ENCODE results near the gene FRMPD4.

FRMPD4 gene

DNA sequence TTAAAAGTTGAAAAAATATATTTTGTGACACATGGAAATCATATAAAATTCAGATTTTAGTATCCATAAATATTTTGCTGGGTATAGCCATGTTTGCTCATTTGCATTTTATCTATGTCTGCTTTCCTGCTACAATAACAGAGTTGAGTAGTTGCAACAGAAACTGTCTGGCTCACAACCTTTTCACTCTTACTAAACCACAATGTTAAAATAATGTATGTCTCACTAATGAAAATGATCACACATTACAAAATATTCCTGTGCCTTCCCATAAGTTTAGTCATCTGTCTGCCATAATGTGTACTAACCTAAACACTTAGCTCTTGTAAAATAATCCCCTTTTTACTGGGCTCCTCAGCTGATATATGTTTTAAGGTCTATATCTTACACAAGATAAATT lies 479.0 kb downstream of the FRMPD4 start:
- no peak for DNase-seq (ENCODE audit: low read depth in 1 of 2, low spot score in 1 of 2)
- in situ Hi-C loops (cut with HindIII; ENCODE audit: low pct_unique_long_range_greater_than_20kb, low sequenced_read_pairs) = no loop called here
- no peak for TF ChIP-seq JUND (IDR thresholded peaks at IDR 0.05; ENCODE audit: low read depth)

DNA sequence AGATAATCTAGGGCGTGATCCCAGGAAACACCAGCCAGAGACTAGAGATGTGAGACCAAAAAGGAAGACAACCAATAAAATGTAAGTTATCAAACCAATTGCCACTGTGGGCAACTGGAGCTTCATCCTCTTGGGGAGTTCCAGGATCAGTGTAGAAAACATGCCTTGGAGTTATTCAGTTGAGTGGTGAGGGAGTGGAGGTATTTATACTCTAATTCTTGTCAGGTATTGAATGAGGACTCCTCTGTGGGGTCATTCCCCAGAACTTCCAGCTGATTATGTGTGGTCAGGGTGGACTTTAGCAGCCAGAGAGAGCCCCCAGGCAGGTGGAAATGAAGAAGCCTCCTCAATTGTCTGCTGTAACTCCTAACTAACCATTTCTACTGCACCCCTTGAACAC lies 509.0 kb downstream of the FRMPD4 start:
- no peak for TF ChIP-seq JUND (IDR thresholded peaks at IDR 0.05; ENCODE audit: low read depth)
- in situ Hi-C loops (cut with HindIII; ENCODE audit: low pct_unique_long_range_greater_than_20kb, low sequenced_read_pairs) = no loop called here
- no peak for DNase-seq (ENCODE audit: low read depth in 1 of 2, low spot score in 1 of 2)

DNA sequence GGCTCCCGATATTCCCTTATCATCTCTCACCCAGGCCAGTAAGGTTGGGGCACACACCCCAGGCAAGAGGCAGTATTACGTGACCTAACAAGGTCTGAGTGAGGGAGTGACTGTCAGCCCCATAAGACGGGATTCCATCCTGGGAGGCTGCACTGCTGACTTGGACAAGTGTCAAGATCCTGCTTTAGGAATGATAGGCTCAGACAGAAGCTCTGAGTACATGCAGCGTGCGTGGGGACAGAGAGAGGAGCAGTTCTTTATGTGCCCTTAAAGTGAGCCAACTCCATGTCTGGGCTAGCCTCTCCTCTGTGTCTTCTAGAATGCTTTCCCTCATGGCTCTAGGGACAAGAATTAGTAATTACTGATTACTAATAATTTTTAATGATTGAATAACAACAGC lies 510.7 kb downstream of the FRMPD4 start:
- DNase-seq (ENCODE audit: low read depth in 1 of 2, low spot score in 1 of 2) = no peak
- in situ Hi-C loops (cut with HindIII; ENCODE audit: low pct_unique_long_range_greater_than_20kb, low sequenced_read_pairs) = no loop called here
- TF ChIP-seq JUND (IDR thresholded peaks at IDR 0.05; ENCODE audit: low read depth) = no peak

DNA sequence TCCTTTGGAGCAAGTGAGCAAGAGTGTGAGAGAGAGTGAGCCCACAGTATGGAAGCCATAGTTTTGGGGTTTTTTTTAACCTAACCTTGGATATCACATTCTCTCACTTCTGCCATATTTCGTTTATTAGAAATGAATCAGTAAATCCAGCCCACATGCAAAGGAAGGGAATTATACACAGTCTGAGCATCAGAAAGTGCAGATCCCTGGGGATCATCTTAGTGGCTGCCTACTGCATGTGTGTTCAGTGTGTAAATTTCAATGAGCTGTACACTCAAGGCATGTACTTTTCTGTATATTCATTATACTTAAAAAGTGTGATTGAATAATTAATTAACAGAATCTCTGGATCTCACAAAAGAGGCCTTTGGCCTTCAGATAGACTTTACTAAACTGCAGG lies 519.2 kb downstream of the FRMPD4 start:
- in situ Hi-C loops (cut with HindIII; ENCODE audit: low pct_unique_long_range_greater_than_20kb, low sequenced_read_pairs) = no loop called here
- no peak for TF ChIP-seq JUND (IDR thresholded peaks at IDR 0.05; ENCODE audit: low read depth)
- DNase-seq (ENCODE audit: low read depth in 1 of 2, low spot score in 1 of 2) = no peak

DNA sequence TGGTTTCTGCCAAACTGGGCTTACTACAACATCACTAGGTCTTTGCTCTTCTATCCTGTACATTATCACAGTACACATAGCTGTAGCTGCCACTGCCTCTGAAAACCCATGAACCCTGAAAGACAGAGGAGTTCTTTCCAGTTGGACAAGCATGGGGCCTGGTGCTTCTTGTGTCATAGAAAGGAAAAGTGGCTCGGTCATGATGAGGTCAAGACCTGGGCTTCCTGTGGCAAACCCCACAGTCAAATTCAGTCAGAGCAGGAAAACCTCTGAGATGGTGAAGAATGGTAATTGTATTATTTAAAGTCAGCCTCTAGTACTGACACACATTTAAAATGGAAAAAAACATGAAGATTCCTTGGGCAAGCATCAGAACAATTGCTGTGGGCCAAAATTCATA lies 519.6 kb downstream of the FRMPD4 start:
- TF ChIP-seq JUND (IDR thresholded peaks at IDR 0.05; ENCODE audit: low read depth) = no peak
- DNase-seq (ENCODE audit: low read depth in 1 of 2, low spot score in 1 of 2) = no peak
- in situ Hi-C loops (cut with HindIII; ENCODE audit: low pct_unique_long_range_greater_than_20kb, low sequenced_read_pairs) = no loop called here

DNA sequence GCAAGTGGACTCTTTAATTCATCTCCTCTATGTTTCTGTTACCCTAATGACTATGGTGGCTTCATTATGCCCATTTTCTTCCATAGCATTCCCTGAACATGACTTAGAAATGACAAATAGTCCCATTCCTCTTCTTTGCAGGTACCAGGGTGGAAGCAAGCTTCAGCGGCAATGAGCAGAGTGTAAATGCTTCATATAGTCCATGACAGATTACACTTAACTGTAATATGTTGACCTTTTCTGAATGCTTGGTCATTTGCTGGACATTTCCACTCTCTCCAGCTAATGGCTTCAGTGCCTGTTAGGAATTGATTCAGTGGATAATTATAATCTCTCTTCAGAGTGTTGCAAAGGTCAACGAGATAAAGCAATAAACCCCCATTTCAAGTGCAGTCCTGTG lies 523.2 kb downstream of the FRMPD4 start:
- in situ Hi-C loops (cut with HindIII; ENCODE audit: low pct_unique_long_range_greater_than_20kb, low sequenced_read_pairs) = no loop called here

DNA sequence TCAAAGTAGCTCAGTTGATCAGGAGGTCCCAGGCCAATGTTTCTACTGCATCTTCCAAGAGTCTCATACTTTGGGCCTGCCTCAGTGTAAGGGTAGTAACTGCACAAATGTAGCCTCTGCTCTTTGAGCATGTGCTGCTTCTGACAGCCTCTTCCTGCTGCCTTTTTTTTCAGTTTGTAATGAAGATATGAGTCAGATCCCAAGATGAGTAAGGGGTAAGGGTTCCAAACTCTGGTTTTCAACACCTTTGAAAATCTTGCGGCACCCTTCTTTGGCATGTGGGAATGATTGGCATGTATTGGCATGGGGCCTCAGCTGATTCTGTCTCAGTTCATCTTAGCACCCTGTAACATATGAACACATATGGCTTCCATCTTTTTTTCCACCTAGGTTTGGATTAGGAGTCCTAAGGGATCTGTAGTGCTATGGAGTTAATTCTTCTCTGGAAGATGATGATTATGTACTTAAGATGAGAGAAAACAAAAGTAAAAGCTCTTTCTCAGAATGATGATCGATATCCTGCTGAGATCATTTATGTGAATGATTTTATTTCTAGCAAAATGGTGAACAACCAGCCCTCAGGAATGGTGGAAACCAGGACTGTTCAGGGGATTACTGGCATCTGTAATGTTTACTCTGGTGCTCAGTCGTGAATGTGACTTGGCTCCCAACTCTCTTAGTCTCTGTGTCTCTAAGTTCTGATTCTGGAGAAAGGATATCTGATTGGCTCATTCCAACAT lies 534.3 kb downstream of the FRMPD4 start:
- DNase-seq (ENCODE audit: low read depth in 1 of 2, low spot score in 1 of 2) = no peak
- in situ Hi-C loops (cut with HindIII; ENCODE audit: low pct_unique_long_range_greater_than_20kb, low sequenced_read_pairs) = no loop called here

More for the DNA sequence above, 523.2 kb downstream of the FRMPD4 start:
- DNase-seq (ENCODE audit: low read depth in 1 of 2, low spot score in 1 of 2) = no peak
- TF ChIP-seq JUND (IDR thresholded peaks at IDR 0.05; ENCODE audit: low read depth) = no peak

DNA sequence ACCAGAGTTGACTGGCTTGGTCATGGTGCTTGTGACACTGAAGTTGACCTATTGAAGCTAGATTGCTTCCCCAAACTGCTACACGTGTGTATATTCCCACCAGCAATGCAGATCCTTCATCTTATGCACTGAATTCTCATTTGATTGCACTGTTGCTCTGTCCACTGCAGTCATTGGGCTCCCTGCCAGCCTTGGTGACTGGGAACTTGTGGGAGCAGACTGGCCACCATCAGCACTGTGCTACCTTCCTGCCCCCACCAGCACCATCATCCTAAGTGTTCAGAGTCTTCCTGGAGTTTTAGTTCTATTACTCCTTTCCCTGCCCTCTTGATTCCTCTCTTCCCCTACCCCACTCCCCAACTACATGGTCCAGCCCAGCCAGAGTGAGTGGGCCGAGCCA lies 535.2 kb downstream of the FRMPD4 start:
- in situ Hi-C loops (cut with HindIII; ENCODE audit: low pct_unique_long_range_greater_than_20kb, low sequenced_read_pairs) = no loop called here
- DNase-seq (ENCODE audit: low read depth in 1 of 2, low spot score in 1 of 2) = no peak
- TF ChIP-seq JUND (IDR thresholded peaks at IDR 0.05; ENCODE audit: low read depth) = no peak

More for the DNA sequence above, 534.3 kb downstream of the FRMPD4 start:
- TF ChIP-seq JUND (IDR thresholded peaks at IDR 0.05; ENCODE audit: low read depth) = no peak

DNA sequence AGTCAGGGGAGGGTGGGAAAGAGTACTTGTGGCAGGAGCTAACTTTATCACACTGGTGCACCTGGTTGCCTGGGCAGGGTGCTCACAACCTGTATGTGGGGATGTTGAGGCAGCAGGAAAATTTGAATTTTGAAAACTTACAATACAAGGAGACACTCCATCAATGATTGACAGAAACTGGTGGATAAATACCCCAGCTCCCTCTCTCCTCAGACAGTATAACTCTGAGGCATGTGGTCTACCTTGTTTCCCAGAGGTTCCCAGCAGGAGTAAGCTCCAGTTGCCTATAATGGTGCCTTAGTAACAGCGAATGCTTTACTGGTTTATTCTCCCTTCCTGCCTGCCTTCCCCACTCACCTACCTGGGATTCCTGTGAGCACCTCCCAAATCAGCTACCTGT lies 541.2 kb downstream of the FRMPD4 start:
- no peak for DNase-seq (ENCODE audit: low read depth in 1 of 2, low spot score in 1 of 2)
- TF ChIP-seq JUND (IDR thresholded peaks at IDR 0.05; ENCODE audit: low read depth) = no peak
- in situ Hi-C loops (cut with HindIII; ENCODE audit: low pct_unique_long_range_greater_than_20kb, low sequenced_read_pairs) = no loop called here

DNA sequence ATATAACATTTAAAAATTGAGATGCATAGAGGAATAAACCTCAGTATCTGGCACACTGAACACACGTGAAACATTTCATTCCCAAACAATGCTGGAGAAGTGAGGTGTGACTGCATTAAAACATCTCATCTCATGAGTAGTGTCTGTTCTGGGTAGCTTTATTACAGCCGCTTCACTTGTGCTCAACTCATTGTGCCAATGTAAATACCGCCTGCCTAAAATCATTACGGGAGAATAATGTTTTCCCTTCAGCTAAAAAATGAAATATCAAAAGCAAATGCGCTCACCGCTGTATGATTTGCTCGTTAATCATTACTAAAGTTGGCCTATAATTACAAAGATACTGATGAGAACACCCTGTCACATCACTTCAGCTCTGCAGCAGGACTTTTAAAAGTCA lies 542.8 kb downstream of the FRMPD4 start:
- DNase-seq (ENCODE audit: low read depth in 1 of 2, low spot score in 1 of 2) = no peak
- no peak for TF ChIP-seq JUND (IDR thresholded peaks at IDR 0.05; ENCODE audit: low read depth)
- in situ Hi-C loops (cut with HindIII; ENCODE audit: low pct_unique_long_range_greater_than_20kb, low sequenced_read_pairs) = no loop called here

DNA sequence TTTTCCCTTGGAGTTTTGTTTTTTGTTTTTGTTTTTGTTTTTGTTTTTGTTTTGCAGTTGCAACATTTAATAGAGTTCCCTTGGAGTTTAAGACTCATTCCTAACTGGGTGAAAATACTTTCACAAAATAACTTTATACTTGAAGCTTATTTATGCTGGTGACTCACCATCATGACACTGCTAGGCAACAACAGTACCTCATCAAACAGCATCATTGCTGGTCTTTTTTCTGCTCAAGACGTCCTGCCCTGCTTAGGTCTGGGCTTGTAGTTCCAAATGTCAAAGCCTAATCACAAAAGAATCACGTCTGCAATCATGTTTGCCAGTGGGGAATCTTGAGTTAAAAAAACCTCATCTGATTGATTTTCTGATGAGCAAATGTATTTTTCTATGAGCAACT lies 547.3 kb downstream of the FRMPD4 start:
- TF ChIP-seq JUND (IDR thresholded peaks at IDR 0.05; ENCODE audit: low read depth) = no peak
- DNase-seq (ENCODE audit: low read depth in 1 of 2, low spot score in 1 of 2) = no peak
- in situ Hi-C loops (cut with HindIII; ENCODE audit: low pct_unique_long_range_greater_than_20kb, low sequenced_read_pairs) = no loop called here

DNA sequence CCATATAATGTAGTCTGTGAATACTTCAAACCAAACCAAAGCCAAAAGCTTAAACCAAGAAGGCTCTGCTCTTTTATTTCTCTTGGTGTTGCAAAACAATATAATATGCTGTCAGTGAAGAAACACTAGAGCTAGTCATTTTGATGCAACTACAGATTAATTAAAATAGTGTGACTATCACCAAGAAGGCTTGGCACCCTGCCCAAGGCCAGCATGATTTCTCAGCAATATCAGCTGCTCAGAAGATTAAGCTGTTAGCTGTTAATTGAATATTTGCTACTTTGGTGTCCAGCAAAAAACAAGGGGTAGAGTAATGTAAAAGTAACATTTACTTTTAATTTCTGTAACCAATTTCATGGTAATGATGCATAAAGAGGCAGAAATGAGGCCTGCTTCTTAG lies 548.1 kb downstream of the FRMPD4 start:
- in situ Hi-C loops (cut with HindIII; ENCODE audit: low pct_unique_long_range_greater_than_20kb, low sequenced_read_pairs) = no loop called here
- no peak for TF ChIP-seq JUND (IDR thresholded peaks at IDR 0.05; ENCODE audit: low read depth)
- DNase-seq (ENCODE audit: low read depth in 1 of 2, low spot score in 1 of 2) = no peak

DNA sequence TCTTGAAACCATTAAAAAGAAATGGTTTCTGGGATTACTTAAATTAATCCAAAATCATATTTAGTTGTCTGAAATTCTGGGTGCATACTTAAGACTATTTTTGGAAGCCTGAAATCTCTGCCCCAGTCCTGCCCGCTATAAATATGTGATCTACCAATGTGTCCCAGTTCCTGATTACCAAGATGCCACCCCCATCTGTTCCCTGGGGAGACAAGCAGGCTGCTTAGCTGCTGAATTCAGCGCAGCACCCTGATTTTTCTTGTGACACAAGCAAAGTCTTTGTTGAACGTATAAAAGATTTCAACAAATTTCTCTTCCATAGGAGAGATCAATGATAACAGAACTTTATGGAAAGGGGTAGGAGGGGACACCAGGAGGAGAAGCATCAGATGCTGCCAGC lies 552.4 kb downstream of the FRMPD4 start:
- in situ Hi-C loops (cut with HindIII; ENCODE audit: low pct_unique_long_range_greater_than_20kb, low sequenced_read_pairs) = no loop called here

DNA sequence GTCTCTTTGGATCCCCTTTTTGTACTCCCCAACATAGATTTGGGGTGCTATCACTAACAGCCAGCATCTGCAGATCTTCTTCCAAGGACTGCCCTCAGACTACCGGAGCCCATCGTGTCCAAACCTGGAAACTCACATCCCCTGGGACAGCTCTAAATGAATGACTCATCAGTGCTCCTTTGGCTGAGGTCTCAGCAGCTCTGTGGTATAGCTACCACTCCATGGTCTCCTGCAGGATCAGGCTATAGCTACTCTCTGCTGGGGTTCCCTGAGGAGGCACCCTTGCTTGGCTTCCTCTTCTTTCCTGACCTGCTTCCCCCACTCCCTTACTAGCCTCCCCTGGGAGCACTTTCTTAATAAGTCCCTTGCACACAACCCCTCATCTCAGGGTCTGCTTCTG lies 555.5 kb downstream of the FRMPD4 start:
- in situ Hi-C loops (cut with HindIII; ENCODE audit: low pct_unique_long_range_greater_than_20kb, low sequenced_read_pairs) = no loop called here
- TF ChIP-seq JUND (IDR thresholded peaks at IDR 0.05; ENCODE audit: low read depth) = no peak
- DNase-seq (ENCODE audit: low read depth in 1 of 2, low spot score in 1 of 2) = no peak

More for the DNA sequence above, 552.4 kb downstream of the FRMPD4 start:
- TF ChIP-seq JUND (IDR thresholded peaks at IDR 0.05; ENCODE audit: low read depth) = no peak
- no peak for DNase-seq (ENCODE audit: low read depth in 1 of 2, low spot score in 1 of 2)
